Naive B cell (primary cell): Measurements from ENCODE around the gene KLB. TPM values are rescaled to one million over a fixed set of nuclear protein-coding genes. Genes with fewer than 3 reads are reported as not detected.
"Not testable (repeated sequence)": the region's sequence is repeated elsewhere in the genome, so short reads cannot be mapped to it uniquely, and the experiment has no call there.

ENCODE experiments used
- ATAC-seq, 2 donors: fragments of 150-1000 bp; cut with Tn5 transposase; 2 replicates each; pipeline ENCODE4 v1.10.0; 2021; ENCODE audit warnings: low read depth in 2 of 2, mild to moderate bottlenecking in 2 of 2, moderate library complexity in 2 of 2
- DNase-seq: peaks from one replicate; pipeline ENCODE4 v3.0.0; 2022
- H3K27ac Mint-ChIP-seq, 6 donors: one replicate each; pipeline ENCODE4 v1.8.0; 2020 to 2022; ENCODE audit warnings: mild to moderate bottlenecking in 6 of 6, mixed read lengths in 6 of 6, moderate library complexity in 5 of 6, inconsistent platforms in 2 of 6
- H3K27me3 Mint-ChIP-seq, 3 donors: one replicate each; pipeline ENCODE4 v1.8.0; 2021 to 2022; ENCODE audit warnings: mixed read lengths in 3 of 3, mild to moderate bottlenecking in 1 of 3
- H3K36me3 Mint-ChIP-seq, 2 donors: one replicate each; pipeline ENCODE4 v1.8.0; 2020 to 2022; ENCODE audit warnings: mixed read lengths in 2 of 2, inconsistent platforms in 1 of 2, mild to moderate bottlenecking in 1 of 2
- H3K4me1 Mint-ChIP-seq, 3 donors: one replicate each; pipeline ENCODE4 v1.8.0; 2020 to 2022; ENCODE audit warnings: mixed read lengths in 3 of 3, inconsistent platforms in 1 of 3, mild to moderate bottlenecking in 1 of 3, moderate library complexity in 1 of 3
- H3K4me3 Mint-ChIP-seq, 8 donors: one replicate each; pipeline ENCODE4 v1.8.0; 2020 to 2022; ENCODE audit warnings: mild to moderate bottlenecking in 8 of 8, mixed read lengths in 8 of 8, moderate library complexity in 8 of 8, inconsistent platforms in 2 of 8
- H3K9me3 Mint-ChIP-seq, 7 donors: one replicate each; pipeline ENCODE4 v1.8.0; 2020 to 2022; ENCODE audit warnings: mixed read lengths in 7 of 7, mild to moderate bottlenecking in 5 of 7, inconsistent platforms in 2 of 7, moderate library complexity in 1 of 7
- polyA plus RNA-seq, 6 donors: library from polyadenylated mRNA; unstranded; fragments of 300-500 nt; fragmentation: Illumina TruSeq; gene quantifications; one replicate each; pipeline ENCODE4 v1.2.3, GENCODE V29; 2021; ENCODE audit warnings: low read depth in 6 of 6

KLB gene
- polyA plus RNA-seq, 6 donors from 2014 or later: 0.10 to 0.34 (median 0.21) TPM; not detected in 1

- Mint-ChIP-seq H3K27me3 (peaks cover 7 to 30% (median 16%) of the 10 kb centered on the region in 3 donors), H3K4me3 (no peak overlapping the region), H3K27ac (no peak overlapping the region), H3K9me3 (peaks cover 0 to 13% (median 7%) of the 10 kb centered on the region in 7 donors), H3K36me3 (peaks cover 0 to 5% of the 10 kb centered on the region in 2 donors), H3K4me1 (no peaks in the 10 kb centered on the region)
- ATAC-seq (no peak), DNase-seq (no peak)
Observed at GRCh38 chr4:39384563-39384962, 22.2 kb upstream of the KLB start.

GRCh38 chr4:39390603-39391002 is 16.1 kb upstream of the KLB start:
- ATAC-seq (no peak), DNase-seq (no peak)
- no peaks in the 10 kb centered on the region for H3K27me3 Mint-ChIP-seq
- no peak overlapping the region for H3K4me3 Mint-ChIP-seq
- H3K4me1 Mint-ChIP-seq: no peaks in the 10 kb centered on the region
- H3K27ac Mint-ChIP-seq: no peak overlapping the region
- peaks cover 0 to 2% (median 0%) of the 10 kb centered on the region in 7 donors for H3K9me3 Mint-ChIP-seq
- H3K36me3 Mint-ChIP-seq: no peaks in the 10 kb centered on the region

- no peak for ATAC-seq
- Mint-ChIP-seq H3K4me1 (no peaks in the 10 kb centered on the region), H3K27ac (peak overlapping the region in 1 of 6 donors; percentile 76), H3K4me3 (no peak overlapping the region), H3K9me3 (peaks cover 0 to 2% (median 0%) of the 10 kb centered on the region in 7 donors), H3K36me3 (no peaks in the 10 kb centered on the region), H3K27me3 (peaks cover 0 to 5% (median 0%) of the 10 kb centered on the region in 3 donors)
- no peak for DNase-seq
Observed at GRCh38 chr4:39394706-39395105, 12.0 kb upstream of the KLB start.

- not testable (repeated sequence) for H3K36me3 Mint-ChIP-seq, DNase-seq, H3K9me3 Mint-ChIP-seq, H3K4me1 Mint-ChIP-seq, ATAC-seq, H3K27me3 Mint-ChIP-seq, H3K27ac Mint-ChIP-seq, H3K4me3 Mint-ChIP-seq
Observed at GRCh38 chr4:39401640-39402039, 5.1 kb upstream of the KLB start.

GRCh38 chr4:39407584-39407885 is 805 bp downstream of the KLB start:
- Mint-ChIP-seq H3K4me3 (no peak overlapping the region), H3K4me1 (no peaks in the 10 kb centered on the region), H3K36me3 (no peaks in the 10 kb centered on the region), H3K9me3 (no peaks in the 10 kb centered on the region), H3K27me3 (peaks cover 0 to 4% (median 0%) of the 10 kb centered on the region in 3 donors), H3K27ac (no peak overlapping the region)
- ATAC-seq (no peak), DNase-seq (no peak)

DNA sequence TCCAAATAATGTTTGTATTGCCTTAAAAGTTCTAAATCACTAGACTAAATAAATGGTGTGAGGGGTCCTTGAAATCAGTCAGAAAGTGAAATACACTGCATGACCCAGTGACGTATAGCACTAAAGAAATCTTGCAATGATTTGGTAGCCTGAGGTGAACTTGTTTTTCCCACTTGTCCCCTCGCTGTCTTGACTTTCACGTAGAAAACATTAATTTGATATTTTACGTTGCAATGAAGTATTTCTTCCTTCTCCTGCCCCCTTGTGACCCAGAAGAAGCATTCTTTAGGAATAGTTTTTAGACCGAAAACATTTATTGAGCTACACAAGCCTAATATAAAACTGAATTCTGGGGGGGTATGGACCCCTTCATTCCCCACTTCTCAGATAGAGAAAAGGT is 3.7 kb downstream of the KLB start:
- H3K4me1 Mint-ChIP-seq: no peaks in the 10 kb centered on the region
- H3K4me3 Mint-ChIP-seq: no peak overlapping the region
- H3K27ac Mint-ChIP-seq: no peak overlapping the region
- H3K27me3 Mint-ChIP-seq: peaks cover 0 to 4% (median 0%) of the 10 kb centered on the region in 3 donors
- H3K36me3 Mint-ChIP-seq: no peaks in the 10 kb centered on the region
- DNase-seq (no peak), ATAC-seq (no peak)
- H3K9me3 Mint-ChIP-seq: no peaks in the 10 kb centered on the region

DNA sequence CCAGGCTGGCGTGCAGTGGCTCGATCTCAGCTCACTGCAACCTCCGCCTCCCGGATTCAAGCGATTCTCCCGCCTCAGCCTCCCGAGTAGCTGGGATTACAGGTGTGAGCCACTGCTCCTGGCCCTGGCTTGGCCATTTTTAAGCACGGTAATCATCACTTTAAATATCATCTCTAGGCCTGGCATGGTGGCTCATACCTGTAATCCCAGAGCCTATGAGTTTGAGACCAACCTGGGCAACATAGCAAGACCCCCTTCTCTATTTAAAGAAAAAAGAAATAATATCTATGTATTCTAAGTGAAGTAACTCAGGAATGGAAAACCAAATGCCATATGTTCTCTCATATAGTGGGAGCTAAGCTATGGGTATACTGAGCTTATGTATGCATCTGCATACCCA is 4.8 kb downstream of the KLB start:
- not testable (repeated sequence) for H3K27ac Mint-ChIP-seq, H3K4me1 Mint-ChIP-seq

GRCh38 chr4:39415678-39416283 is 9.1 kb downstream of the KLB start:
- H3K27ac Mint-ChIP-seq: no peak overlapping the region
- H3K4me3 Mint-ChIP-seq: no peak overlapping the region
- H3K4me1 Mint-ChIP-seq: no peaks in the 10 kb centered on the region
- ATAC-seq (no peak), DNase-seq (no peak)
- peaks cover 0 to under 1% of the 10 kb centered on the region in 2 donors for H3K36me3 Mint-ChIP-seq
- no peaks in the 10 kb centered on the region for H3K27me3 Mint-ChIP-seq
- H3K9me3 Mint-ChIP-seq: no peaks in the 10 kb centered on the region

More for the DNA sequence above, 4.8 kb downstream of the KLB start:
- ATAC-seq, DNase-seq, H3K27me3 Mint-ChIP-seq, H3K4me3 Mint-ChIP-seq, H3K9me3 Mint-ChIP-seq, H3K36me3 Mint-ChIP-seq: not testable (repeated sequence)

DNA sequence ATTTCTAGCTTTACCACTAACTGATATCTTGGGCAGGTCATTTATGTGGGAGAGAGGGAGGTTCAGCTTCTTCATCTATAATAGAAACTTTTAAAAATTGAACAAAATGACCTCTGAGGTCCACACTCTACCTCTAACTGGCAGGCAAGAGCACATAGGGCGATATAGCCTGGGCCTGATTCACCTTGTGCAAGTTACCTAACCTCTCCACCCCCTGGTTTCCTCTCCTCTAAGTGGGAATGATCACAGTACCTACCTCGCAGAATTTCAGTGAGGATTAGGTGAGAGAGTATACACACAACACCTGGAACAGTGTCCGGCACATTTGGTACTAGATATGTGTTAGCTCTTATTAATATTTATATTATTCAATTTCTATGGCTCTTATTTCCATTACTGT is 15.5 kb downstream of the KLB start:
- DNase-seq (no peak), ATAC-seq (no peak)
- Mint-ChIP-seq H3K4me1 (no peaks in the 10 kb centered on the region), H3K27me3 (no peaks in the 10 kb centered on the region), H3K36me3 (peaks cover 0 to 5% of the 10 kb centered on the region in 2 donors), H3K4me3 (no peak overlapping the region), H3K9me3 (no peaks in the 10 kb centered on the region), H3K27ac (no peak overlapping the region)

- not testable (repeated sequence) for H3K36me3 Mint-ChIP-seq, H3K27me3 Mint-ChIP-seq, H3K4me3 Mint-ChIP-seq, H3K4me1 Mint-ChIP-seq, ATAC-seq, DNase-seq, H3K9me3 Mint-ChIP-seq
- H3K27ac Mint-ChIP-seq: peak overlapping the region in 1 of 6 donors; percentile 69
Observed at GRCh38 chr4:39425297-39425696, 18.6 kb downstream of the KLB start.

DNA sequence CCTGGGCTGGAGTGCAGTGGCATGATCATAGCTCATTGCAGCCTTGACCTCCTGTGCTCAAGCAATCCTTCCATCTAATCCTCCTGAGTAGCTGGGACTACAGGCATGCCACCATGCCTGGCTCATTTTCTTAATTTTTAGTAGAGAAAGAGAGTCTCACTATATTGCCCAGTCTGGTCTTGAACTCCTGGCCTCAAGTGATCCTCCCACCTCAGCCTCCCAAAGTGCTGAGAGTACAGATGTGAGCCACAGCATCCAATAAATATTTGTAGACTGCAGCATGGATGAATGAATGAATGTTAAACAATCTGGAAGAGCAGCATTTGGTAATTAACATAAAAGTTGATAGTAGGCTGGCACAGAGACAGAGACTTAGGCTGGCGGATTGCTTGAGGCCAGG is 20.0 kb downstream of the KLB start:
- no peaks in the 10 kb centered on the region for H3K36me3 Mint-ChIP-seq

DNA sequence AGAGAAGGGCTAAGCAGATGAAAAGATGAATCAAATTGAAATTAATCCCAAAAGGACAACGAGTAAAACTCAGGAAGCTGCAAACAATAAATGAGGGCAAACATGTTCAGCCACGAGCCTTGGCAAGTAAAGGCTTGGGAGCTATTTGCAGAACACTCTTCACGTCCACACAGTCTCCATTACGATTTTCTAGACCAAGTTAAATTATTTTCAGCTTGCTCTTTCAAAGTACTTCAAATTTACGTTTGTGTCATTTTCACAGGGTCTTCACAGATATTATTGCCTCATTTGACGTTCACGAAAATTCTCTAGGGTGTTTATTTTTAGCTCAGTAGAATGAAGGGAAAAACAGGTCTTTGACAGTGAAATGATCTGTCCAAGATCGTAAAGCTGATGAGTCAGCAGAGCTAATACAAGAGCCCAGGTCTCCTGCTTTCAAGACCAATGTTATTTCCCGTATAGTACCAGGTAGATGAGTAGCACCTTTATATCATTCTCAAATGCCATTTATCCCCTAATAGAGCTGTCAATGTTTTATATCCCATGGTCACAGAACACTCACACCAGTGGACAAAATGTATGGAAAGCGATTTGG is 20.9 kb downstream of the KLB start:
- Mint-ChIP-seq H3K36me3 (no peaks in the 10 kb centered on the region), H3K9me3 (no peaks in the 10 kb centered on the region), H3K27me3 (no peaks in the 10 kb centered on the region), H3K27ac (no peak overlapping the region), H3K4me1 (no peaks in the 10 kb centered on the region), H3K4me3 (no peak overlapping the region)
- ATAC-seq: no peak
- DNase-seq: no peak

More for the DNA sequence above, 20.0 kb downstream of the KLB start:
- ATAC-seq (no peak), DNase-seq (no peak)
- Mint-ChIP-seq H3K4me3 (no peak overlapping the region), H3K4me1 (no peaks in the 10 kb centered on the region), H3K9me3 (no peaks in the 10 kb centered on the region), H3K27me3 (no peaks in the 10 kb centered on the region), H3K27ac (no peak overlapping the region)

DNA sequence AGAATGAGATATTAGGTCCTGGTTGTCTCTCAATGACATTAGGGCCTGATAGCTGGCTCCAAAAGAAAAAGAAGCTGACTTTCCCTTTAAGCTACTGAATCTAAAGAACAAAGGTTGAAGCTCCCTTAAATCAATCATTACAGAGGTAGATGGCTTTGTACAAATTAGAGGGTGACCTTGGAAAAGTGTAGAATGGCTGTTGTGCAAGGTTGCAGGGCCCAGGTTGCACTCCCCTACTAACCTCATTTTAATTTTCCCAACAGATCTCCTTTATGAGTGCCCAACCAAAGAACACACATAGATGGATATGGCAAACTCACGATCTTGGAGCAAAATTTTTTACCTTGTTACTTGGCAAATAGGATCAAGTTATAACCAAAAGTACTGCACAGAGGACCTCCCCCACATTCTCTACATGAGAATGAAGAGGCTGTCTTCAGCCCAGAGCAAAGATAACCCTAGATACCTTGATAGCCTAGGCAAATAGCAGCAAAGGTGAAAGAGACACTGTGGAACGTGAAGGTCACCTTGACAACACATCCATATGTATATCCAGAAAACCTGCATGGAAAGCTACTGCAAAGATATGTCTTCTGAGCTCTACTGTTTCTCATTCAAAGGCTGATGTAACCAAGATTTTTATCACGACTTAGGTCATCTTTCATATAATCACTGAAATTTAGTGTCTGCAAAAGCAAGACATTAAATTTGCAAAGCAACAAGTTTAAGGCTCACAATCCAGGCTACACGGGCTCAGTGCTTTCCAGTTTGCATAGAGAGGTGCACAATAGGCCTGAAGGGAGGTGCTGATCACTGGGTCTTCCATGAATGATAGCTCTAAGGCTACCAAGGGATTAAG is 23.0 kb downstream of the KLB start:
- Mint-ChIP-seq H3K4me3 (no peak overlapping the region), H3K9me3 (no peaks in the 10 kb centered on the region), H3K27ac (peak overlapping the region in 1 of 6 donors; percentile 4), H3K4me1 (no peaks in the 10 kb centered on the region), H3K27me3 (no peaks in the 10 kb centered on the region), H3K36me3 (no peaks in the 10 kb centered on the region)
- ATAC-seq (no peak), DNase-seq (no peak)

DNA sequence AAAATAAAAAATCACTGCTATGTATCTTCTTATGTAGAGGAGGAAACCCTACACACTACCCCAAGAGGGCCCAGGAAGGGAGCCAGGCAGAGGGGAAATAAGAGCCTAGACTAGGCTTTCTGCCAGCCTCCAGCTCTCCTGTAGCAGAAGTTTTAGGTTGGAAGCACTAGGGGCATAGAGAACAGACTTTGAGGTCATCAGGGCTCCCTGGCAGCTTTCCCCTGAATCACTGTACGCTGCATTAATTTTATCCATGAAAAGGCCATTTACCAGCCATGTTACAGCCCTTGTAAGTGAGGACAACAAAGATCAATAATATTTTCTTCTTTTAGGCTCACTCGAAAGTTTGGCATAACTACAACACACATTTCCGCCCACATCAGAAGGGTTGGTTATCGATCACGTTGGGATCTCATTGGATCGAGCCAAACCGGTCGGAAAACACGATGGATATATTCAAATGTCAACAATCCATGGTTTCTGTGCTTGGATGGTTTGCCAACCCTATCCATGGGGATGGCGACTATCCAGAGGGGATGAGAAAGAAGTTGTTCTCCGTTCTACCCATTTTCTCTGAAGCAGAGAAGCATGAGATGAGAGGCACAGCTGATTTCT is 27.3 kb downstream of the KLB start:
- Mint-ChIP-seq H3K27me3 (peaks cover 0 to 13% (median 0%) of the 10 kb centered on the region in 3 donors), H3K9me3 (no peaks in the 10 kb centered on the region)
- ATAC-seq: no peak

More for the DNA sequence above, 27.3 kb downstream of the KLB start:
- no peaks in the 10 kb centered on the region for H3K4me1 Mint-ChIP-seq
- peak overlapping the region in 1 of 6 donors; percentile 36 for H3K27ac Mint-ChIP-seq
- no peaks in the 10 kb centered on the region for H3K36me3 Mint-ChIP-seq
- no peak overlapping the region for H3K4me3 Mint-ChIP-seq
- DNase-seq: no peak
